ENCODE measurements around the gene KRT72. TPM values are rescaled to one million over a fixed set of nuclear protein-coding genes. Genes with fewer than 3 reads are reported as not detected.

The KRT72 gene
- total RNA-seq, 1 experiment from 2014 or later: not detected

DNA sequence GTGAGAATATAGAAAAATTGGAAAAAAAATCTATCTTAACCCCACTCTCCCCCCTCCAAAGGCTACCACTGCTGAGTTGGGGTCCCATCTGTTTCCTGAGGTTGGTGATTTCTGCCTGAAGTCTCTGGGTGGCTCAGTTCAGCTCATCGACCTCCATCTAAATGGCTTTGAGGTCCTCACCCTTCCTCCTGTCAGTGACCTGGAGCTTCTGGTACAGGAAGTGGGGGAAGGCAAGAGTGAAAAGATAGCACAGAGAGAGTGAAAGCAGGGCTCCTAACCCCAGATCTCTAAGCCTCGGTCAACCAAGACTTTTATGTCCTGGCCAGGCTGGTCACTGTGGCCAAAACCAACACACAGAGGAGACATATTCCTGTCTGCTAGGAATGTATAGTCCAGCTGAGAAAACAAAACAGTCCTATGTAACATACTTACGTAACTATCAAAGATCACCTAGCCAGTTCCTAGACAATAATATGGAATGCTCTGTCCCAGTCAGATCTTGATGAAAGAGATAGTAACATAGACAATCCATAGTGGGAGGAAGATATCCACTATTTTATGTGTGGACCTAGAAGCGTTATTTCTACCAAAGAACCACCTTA is 29.4 kb upstream of the KRT72 start:
- POLR2A ChIA-PET (ENCODE audit: unreplicated experiment): no interaction called here
- Histone ChIP-seq H4K20me1 (ENCODE audit: insufficient read depth) (no peaks in the 10 kb centered on the region), H3K36me3 (ENCODE audit: low read depth) (no peaks in the 10 kb centered on the region), H2AFZ (no peak overlapping the region), H3K4me3 (no peak overlapping the region), H3K4me1 (replicated peaks; ENCODE audit: insufficient read depth) (no peaks in the 10 kb centered on the region; the same call in 1 of the 2 replicates), H3K27ac (no peak overlapping the region), H3F3A (ENCODE audit: insufficient read depth, low read depth) (no peaks in the 10 kb centered on the region), H3K27me3 (ENCODE audit: insufficient read depth, low read depth) (no peaks in the 10 kb centered on the region), H3K9me3 (ENCODE audit: insufficient read depth, low read depth) (no peaks in the 10 kb centered on the region), H3K4me2 (no peak overlapping the region), H3K79me2 (ENCODE audit: low read depth) (no peaks in the 10 kb centered on the region), H3K9me2 (ENCODE audit: insufficient read depth) (no peaks in the 10 kb centered on the region)
- TF ChIP-seq, protein P1, sequence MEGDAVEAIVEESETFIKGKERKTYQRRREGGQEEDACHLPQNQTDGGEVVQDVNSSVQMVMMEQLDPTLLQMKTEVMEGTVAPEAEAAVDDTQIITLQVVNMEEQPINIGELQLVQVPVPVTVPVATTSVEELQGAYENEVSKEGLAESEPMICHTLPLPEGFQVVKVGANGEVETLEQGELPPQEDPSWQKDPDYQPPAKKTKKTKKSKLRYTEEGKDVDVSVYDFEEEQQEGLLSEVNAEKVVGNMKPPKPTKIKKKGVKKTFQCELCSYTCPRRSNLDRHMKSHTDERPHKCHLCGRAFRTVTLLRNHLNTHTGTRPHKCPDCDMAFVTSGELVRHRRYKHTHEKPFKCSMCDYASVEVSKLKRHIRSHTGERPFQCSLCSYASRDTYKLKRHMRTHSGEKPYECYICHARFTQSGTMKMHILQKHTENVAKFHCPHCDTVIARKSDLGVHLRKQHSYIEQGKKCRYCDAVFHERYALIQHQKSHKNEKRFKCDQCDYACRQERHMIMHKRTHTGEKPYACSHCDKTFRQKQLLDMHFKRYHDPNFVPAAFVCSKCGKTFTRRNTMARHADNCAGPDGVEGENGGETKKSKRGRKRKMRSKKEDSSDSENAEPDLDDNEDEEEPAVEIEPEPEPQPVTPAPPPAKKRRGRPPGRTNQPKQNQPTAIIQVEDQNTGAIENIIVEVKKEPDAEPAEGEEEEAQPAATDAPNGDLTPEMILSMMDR (conservative IDR thresholded peaks at IDR 0.05): no peak
- no peak for TF ChIP-seq EZH2 (IDR thresholded peaks at IDR 0.05; ENCODE audit: low read depth)
- intact Hi-C loops (cut with micrococcal nuclease; ENCODE audit: unreplicated experiment): no loop called here
- CTCF ChIA-PET: interaction anchor here (0.6 kb wide), 1 partner anchor 603 kb away, joined by 16 read pairs; no protein-coding TSS in a partner anchor
- no peak for DNase-seq
- BruUV-seq (replicated peaks): no TSS peak

DNA sequence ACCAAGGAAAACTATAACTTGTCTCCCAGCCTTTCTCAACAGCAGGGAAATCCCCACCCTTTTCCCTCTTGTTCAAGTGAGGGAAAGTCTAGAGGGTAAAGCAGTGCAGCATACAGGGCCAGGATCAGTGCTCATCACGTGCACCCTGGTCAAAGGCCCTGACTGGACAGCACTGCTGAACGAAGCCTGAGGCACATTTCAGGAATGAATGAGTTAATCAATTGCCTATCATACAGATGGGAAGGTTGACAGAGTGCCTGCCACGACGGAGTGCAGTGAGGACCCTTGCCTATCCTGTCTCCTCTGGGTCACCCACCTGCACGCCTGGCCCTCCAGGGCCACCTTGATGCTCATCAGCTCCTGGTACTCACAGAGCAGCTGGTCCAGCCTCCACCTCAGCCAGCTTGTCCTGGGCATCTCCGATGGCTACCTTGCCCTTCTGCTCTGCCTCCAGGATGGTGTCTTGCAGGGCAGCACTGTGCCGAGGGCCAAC is 28.8 kb upstream of the KRT72 start:
- no peak overlapping the region for H3K27ac ChIP-seq
- no peaks in the 10 kb centered on the region for H3K36me3 ChIP-seq (ENCODE audit: low read depth)
- no peaks in the 10 kb centered on the region; the same call in 1 of the 2 replicates for H3K4me1 ChIP-seq (replicated peaks; ENCODE audit: insufficient read depth)
- POLR2A ChIA-PET (ENCODE audit: unreplicated experiment): no interaction called here
- H3K27me3 ChIP-seq (ENCODE audit: insufficient read depth, low read depth): no peaks in the 10 kb centered on the region
- intact Hi-C loops (cut with micrococcal nuclease; ENCODE audit: unreplicated experiment): no loop called here
- no peaks in the 10 kb centered on the region for H3K9me2 ChIP-seq (ENCODE audit: insufficient read depth)
- DNase-seq: no peak
- H3K79me2 ChIP-seq (ENCODE audit: low read depth): no peaks in the 10 kb centered on the region
- TF ChIP-seq, protein P1 (conservative IDR thresholded peaks at IDR 0.05): no peak
- TF ChIP-seq EZH2 (IDR thresholded peaks at IDR 0.05; ENCODE audit: low read depth): no peak
- no peak overlapping the region for H3K4me2 ChIP-seq
- no peak overlapping the region for H2AFZ ChIP-seq
- BruUV-seq (replicated peaks): no TSS peak
- CTCF ChIA-PET: interaction anchor here (0.6 kb wide), 1 partner anchor 602 kb away, joined by 16 read pairs; no protein-coding TSS in a partner anchor
- H4K20me1 ChIP-seq (ENCODE audit: insufficient read depth): no peaks in the 10 kb centered on the region
- H3K9me3 ChIP-seq (ENCODE audit: insufficient read depth, low read depth): no peaks in the 10 kb centered on the region
- H3K4me3 ChIP-seq: no peak overlapping the region
- no peaks in the 10 kb centered on the region for H3F3A ChIP-seq (ENCODE audit: insufficient read depth, low read depth)

DNA sequence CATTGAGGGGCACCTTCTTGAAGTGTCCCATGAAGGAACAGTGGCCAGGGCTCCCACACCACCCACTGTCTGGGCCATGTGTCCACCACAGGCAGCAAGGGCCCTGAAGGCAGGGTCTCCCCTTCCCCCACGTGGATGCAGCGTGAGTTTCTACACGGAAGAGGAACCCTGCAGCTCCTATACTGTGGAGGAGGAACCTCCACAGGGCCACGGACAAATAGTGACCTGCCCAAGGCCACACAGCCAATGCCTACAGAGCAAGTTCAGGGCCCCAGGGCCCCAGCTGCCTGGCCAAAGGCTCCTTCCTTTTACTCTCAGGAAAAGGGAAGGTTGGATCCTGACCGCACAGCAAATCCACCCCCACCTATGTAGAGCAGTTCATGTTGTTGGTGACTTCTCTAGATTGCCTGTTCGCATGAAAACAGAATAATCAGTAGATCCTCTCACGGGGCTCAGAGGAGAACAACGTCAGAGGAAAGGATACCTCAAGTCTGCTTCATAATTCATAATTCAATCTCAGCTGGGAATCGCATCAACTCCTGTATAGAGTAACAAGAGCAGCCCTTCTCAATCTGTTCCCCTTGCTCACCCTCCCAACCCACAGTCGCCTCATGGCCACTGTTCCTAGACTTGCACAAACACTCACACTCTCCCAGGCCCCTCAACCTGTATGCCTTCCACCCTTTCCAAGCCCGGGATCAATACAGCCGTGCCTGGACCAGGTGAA is 28.2 kb upstream of the KRT72 start:
- TF ChIP-seq, protein P1 (conservative IDR thresholded peaks at IDR 0.05): no peak
- no peak for TF ChIP-seq EZH2 (IDR thresholded peaks at IDR 0.05; ENCODE audit: low read depth)

More for the DNA sequence above, 28.2 kb upstream of the KRT72 start:
- Histone ChIP-seq H4K20me1 (ENCODE audit: insufficient read depth) (no peaks in the 10 kb centered on the region), H3K9me3 (ENCODE audit: insufficient read depth, low read depth) (no peaks in the 10 kb centered on the region), H3K4me1 (replicated peaks; ENCODE audit: insufficient read depth) (no peaks in the 10 kb centered on the region; the same call in 1 of the 2 replicates), H3F3A (ENCODE audit: insufficient read depth, low read depth) (no peaks in the 10 kb centered on the region), H3K27ac (no peak overlapping the region), H3K36me3 (ENCODE audit: low read depth) (no peaks in the 10 kb centered on the region), H3K79me2 (ENCODE audit: low read depth) (no peaks in the 10 kb centered on the region), H3K27me3 (ENCODE audit: insufficient read depth, low read depth) (no peaks in the 10 kb centered on the region), H3K9me2 (ENCODE audit: insufficient read depth) (no peaks in the 10 kb centered on the region), H3K4me3 (no peak overlapping the region), H2AFZ (no peak overlapping the region), H3K4me2 (no peak overlapping the region)
- no TSS peak for BruUV-seq (replicated peaks)
- ChIA-PET POLR2A (ENCODE audit: unreplicated experiment) (no interaction called here), CTCF (no interaction called here)
- intact Hi-C loops (cut with micrococcal nuclease; ENCODE audit: unreplicated experiment): no loop called here
- no peak for DNase-seq

All from PC-9 (cell line).